ENCODE results near the gene ADSS2.
"Not testable (repeated sequence)": the region's sequence is repeated elsewhere in the genome, so short reads cannot be mapped to it uniquely, and the experiment has no call there.

The ADSS2 gene

GRCh38 chr1:244395965-244396364 is 55.7 kb downstream of the ADSS2 start:
- no peak for DNase-seq (ENCODE audit: low read depth, low spot score)

GRCh38 chr1:244394826-244395765 is 56.6 kb downstream of the ADSS2 start:
- DNase-seq (ENCODE audit: low read depth, low spot score): no peak

- DNase-seq (ENCODE audit: low read depth, low spot score): no peak
Observed at GRCh38 chr1:244394346-244394745, 57.4 kb downstream of the ADSS2 start.

GRCh38 chr1:244393604-244394176 is 58.0 kb downstream of the ADSS2 start:
- no peak for DNase-seq (ENCODE audit: low read depth, low spot score)

GRCh38 chr1:244391761-244392160 is 59.9 kb downstream of the ADSS2 start:
- no peak for DNase-seq (ENCODE audit: low read depth, low spot score)

GRCh38 chr1:244388961-244389360 is 62.7 kb downstream of the ADSS2 start:
- no peak for DNase-seq (ENCODE audit: low read depth, low spot score)

GRCh38 chr1:244387415-244387814 is 64.3 kb downstream of the ADSS2 start:
- no peak for DNase-seq (ENCODE audit: low read depth, low spot score)

- no peak for DNase-seq (ENCODE audit: low read depth, low spot score)
Observed at GRCh38 chr1:244386595-244386994, 65.1 kb downstream of the ADSS2 start.

- DNase-seq (ENCODE audit: low read depth, low spot score): no peak
Observed at GRCh38 chr1:244384066-244384465, 67.6 kb downstream of the ADSS2 start.

- DNase-seq (ENCODE audit: low read depth, low spot score): no peak
Observed at GRCh38 chr1:244383278-244383884, 68.3 kb downstream of the ADSS2 start.

- DNase-seq (ENCODE audit: low read depth, low spot score): no peak
Observed at GRCh38 chr1:244381878-244382565, 69.7 kb downstream of the ADSS2 start.

GRCh38 chr1:244376126-244376525 is 75.6 kb downstream of the ADSS2 start:
- DNase-seq (ENCODE audit: low read depth, low spot score): no peak

- no peak for DNase-seq (ENCODE audit: low read depth, low spot score)
Observed at GRCh38 chr1:244375051-244375450, 76.7 kb downstream of the ADSS2 start.

- DNase-seq (ENCODE audit: low read depth, low spot score): not testable (repeated sequence)
Observed at GRCh38 chr1:244374484-244374883, 77.2 kb downstream of the ADSS2 start.

- no peak for DNase-seq (ENCODE audit: low read depth, low spot score)
Observed at GRCh38 chr1:244371242-244372141, 80.2 kb downstream of the ADSS2 start.

- no peak for DNase-seq (ENCODE audit: low read depth, low spot score)
Observed at GRCh38 chr1:244370060-244370637, 81.6 kb downstream of the ADSS2 start.

GRCh38 chr1:244369256-244370057 is 82.3 kb downstream of the ADSS2 start:
- no peak for DNase-seq (ENCODE audit: low read depth, low spot score)

- no peak for DNase-seq (ENCODE audit: low read depth, low spot score)
Observed at GRCh38 chr1:244368279-244368678, 83.4 kb downstream of the ADSS2 start.

- no peak for DNase-seq (ENCODE audit: low read depth, low spot score)
Observed at GRCh38 chr1:244367399-244368114, 84.2 kb downstream of the ADSS2 start.

All from activated naive CD8-positive, alpha-beta T cell treated with anti-CD3 and anti-CD28 coated beads, Interleukin-2, amount 50 U/mL, for 16 hours (primary cell).